Heart left ventricle (tissue), 16 donors: Measurements from ENCODE around the gene GPR89A. TPM values are rescaled to one million over a fixed set of nuclear protein-coding genes. Genes with fewer than 3 reads are reported as not detected.

Experiments used
- ATAC-seq, 4 donors: fragments of 200-7000 bp; cut with Tn5 transposase; one replicate each; pipeline ENCODE4 v1.9.1; 2020 to 2022; ENCODE audit warnings: moderate library complexity in 4 of 4, mild to moderate bottlenecking in 3 of 4, moderate number of reproducible peaks in 1 of 4
- DNase-seq, 5 donors: peaks; one replicate each; pipeline ENCODE4 v3.0.0-alpha.2; 2020
- H3K27ac ChIP-seq, 12 donors: fragments of 200-600 bp; sonication (generic) in 4 of 12; one replicate each; pipeline versions ENCODE4 v1.5.0 to v1.8.0; 2016 to 2022; ENCODE audit warnings: mild to moderate bottlenecking in 2 of 12
- H3K27me3 ChIP-seq, 9 donors: fragments of 200-600 bp; sonication (generic) in 2 of 9; one replicate each; pipeline versions ENCODE4 v1.5.1 to v1.8.0; 2016 to 2022; ENCODE audit warnings: mild to moderate bottlenecking in 3 of 9
- H3K36me3 ChIP-seq, 9 donors: fragments of 200-600 bp; sonication (generic) in 2 of 9; one replicate each; pipeline versions ENCODE4 v1.5.0 to v1.8.0; 2018 to 2022; ENCODE audit warnings: mild to moderate bottlenecking in 2 of 9
- H3K4me1 ChIP-seq, 12 donors: fragments of 200-600 bp; sonication (generic) in 4 of 12; one replicate each; pipeline versions ENCODE4 v1.5.0 to v1.8.0; 2016 to 2022; ENCODE audit warnings: mild to moderate bottlenecking in 3 of 12
- H3K4me3 ChIP-seq, 12 donors: fragments of 200-600 bp; sonication (generic) in 4 of 12; one replicate each; pipeline versions ENCODE4 v1.5.0 to v1.8.0; 2017 to 2022; ENCODE audit warnings: mild to moderate bottlenecking in 9 of 12, moderate library complexity in 4 of 12
- H3K9me3 ChIP-seq, 12 donors: fragments of 200-600 bp; sonication (generic) in 4 of 12; one replicate each; pipeline versions ENCODE4 v1.5.0 to v1.8.0; 2016 to 2022; ENCODE audit warnings: mild to moderate bottlenecking in 1 of 12
- CTCF ChIP-seq, 12 donors: fragments of 200-600 bp; sonication (generic) in 4 of 12; IDR thresholded peaks; one replicate each; pipeline versions ENCODE4 v1.5.0 to v1.8.0; 2018 to 2022; ENCODE audit warnings: antibody characterized with exemption in 12 of 12, mild to moderate bottlenecking in 5 of 12
- POLR2A ChIP-seq, 2 donors: fragments of 450-650 bp; IDR thresholded peaks; one replicate each; pipeline ENCODE4 v1.6.1; 2017; ENCODE audit warnings: antibody characterized with exemption in 2 of 2, mild to moderate bottlenecking in 2 of 2, moderate library complexity in 2 of 2
- WGBS, 4 donors: extraction: QIAGEN DNeasy Blood & Tissue Kit in 2 of 4; methylation state at CpG; one replicate each; pipeline versions ENCODE4 v1.1.5 to v1.1.7; 2013 to 2018; 5-methylcytosine and 5-hydroxymethylcytosine counted together
- intact Hi-C, 10 donors: fragments of 100-400 bp; cut with DNase I; formaldehyde crosslinking; loops; one replicate each; pipeline versions ENCODE4 v1.11.1 to v1.14.2; 2022
- polyA plus RNA-seq, 2 donors: library from polyadenylated mRNA; stranded (reverse); fragments of 200-250 nt; gene quantifications; one replicate each; pipeline ENCODE4 v1.2.3, GENCODE V29; 2013
- total RNA-seq, 9 donors: library from RNA; depleted of rRNA in 2 of 9; stranded (reverse); fragments of >200 nt in 2 of 9; fragmentation: NEBNext Ultra II Directional in 3 of 9; extraction: Animal tissue kit (Norgen Biotek cat#: 25700) in 3 of 9; gene quantifications; one replicate each; pipeline versions ENCODE4 v1.1.0 to v1.2.4, GENCODE V29; 2016 to 2023
- donor health status: ischemic (EF 13 %, LVEDD 7.1; RV severe dilation, severe dysfunction).
- donor health status: healthy with polysubstance abuse.
- donor health status: DM: no; HTN: yes; CAD: no.
- donor health status: DM: no; HTN: no; CAD: no.
- donor health status: ischemic (EF 25% LVEDD 6.9; RV normal size, moderate dysfunction).
- donor health status: ischemic (EF 25% LVEDD 5.7; RV mildly dilated, moderate dysfunction).
- donor health status: healthy.
- donor health status: DM: yes; HTN: yes; CAD: no.
- donor health status: ischemic (EF 35%, LVEDD 5.7; RV mildly dilated, moderate dysfunction).
- donor health status: nonischemic (EF 11% LVEDD 7.7; RV severe dilation, severe dysfunction).
- donor health status: DM: yes; HTN: yes; CAD: no.
- donor health status: PGD.
- donor health status: ischemic (EF 29% LVEDD 5.4; RV normal size, mild dysfunction).
- donor health status: nonischemic (EF 23%, LVEDD 6.1; RV moderate dilation, normal function).

Gene GPR89A
- total and polyA plus RNA-seq, 11 donors, result 6.2 to 17.1 (median 10.8) TPM

DNA sequence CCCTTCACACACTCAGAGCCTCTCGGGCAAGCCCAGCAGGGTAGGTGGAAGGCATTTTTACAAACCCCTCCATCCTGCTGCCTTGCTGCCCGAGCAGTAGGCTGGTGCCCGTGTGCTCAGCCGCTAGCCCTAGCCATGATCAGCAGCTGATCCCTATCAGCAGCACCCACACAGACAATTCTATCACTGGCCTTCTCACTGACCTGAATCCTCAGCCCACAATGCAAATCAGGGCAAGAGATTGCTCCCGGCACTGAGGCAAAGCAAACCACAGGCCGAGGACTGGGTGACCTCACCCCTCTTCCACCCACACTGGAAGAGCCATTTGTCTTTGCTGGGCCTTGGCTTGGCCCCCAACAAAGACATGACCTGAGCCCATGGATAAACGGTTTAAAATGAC is 100.3 kb downstream of the GPR89A start:
- Histone ChIP-seq H3K27ac (no peak overlapping the region), H3K4me1 (peaks cover 0 to 4% (median 0%) of the 10 kb centered on the region in 12 donors), H3K27me3 (no peaks in the 10 kb centered on the region), H3K36me3 (no peaks in the 10 kb centered on the region), H3K4me3 (no peak overlapping the region), H3K9me3 (no peaks in the 10 kb centered on the region)
- DNase-seq (no peak), ATAC-seq (no peak)
- WGBS, 4 donors, result 48 to 68% (median 63%) methylated on average over 7 of the region's 7 CpGs
- intact Hi-C loops, result no loop called here
- TF ChIP-seq CTCF (IDR thresholded peaks at IDR 0.05) (no peak), POLR2A (IDR thresholded peaks at IDR 0.05) (no peak)

DNA sequence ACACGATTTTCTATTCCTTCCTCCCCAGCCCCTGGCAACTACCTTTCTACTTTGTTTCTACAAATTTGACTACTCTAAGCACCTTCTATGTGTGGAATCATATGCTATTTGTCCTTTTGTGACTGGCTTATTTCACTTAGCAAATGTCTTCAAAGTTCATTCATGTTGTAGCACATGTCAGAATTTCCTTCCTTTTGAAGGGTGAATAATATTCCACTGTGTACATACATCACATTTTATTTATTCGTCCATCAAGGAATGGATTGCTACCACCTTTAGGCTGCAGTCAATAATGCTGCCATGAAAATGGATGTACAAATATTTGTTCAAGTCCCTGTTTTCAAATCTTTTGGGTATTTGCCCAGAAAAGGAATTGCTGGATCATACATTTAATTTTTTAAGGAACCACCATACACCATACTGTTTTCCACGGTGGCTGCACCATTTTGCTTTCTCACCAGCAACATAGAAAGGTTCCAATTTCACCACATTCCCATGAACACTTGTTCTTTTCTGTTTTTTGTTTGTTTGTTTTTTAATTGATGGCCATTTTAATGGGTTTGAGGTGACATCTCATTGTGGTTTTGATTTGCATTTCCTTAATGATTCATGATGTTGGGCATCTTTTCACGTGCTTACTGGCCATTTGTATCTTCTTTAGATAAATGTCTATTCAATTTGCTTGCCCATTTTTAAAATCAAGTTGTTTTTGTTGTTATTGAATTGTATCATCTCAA is 102.7 kb downstream of the GPR89A start:
- Histone ChIP-seq H3K36me3 (no peaks in the 10 kb centered on the region), H3K27me3 (no peaks in the 10 kb centered on the region), H3K9me3 (no peaks in the 10 kb centered on the region), H3K27ac (no peak overlapping the region), H3K4me3 (no peak overlapping the region), H3K4me1 (peaks cover 0 to 9% (median 0%) of the 10 kb centered on the region in 12 donors)
- DNase-seq, result no peak
- TF ChIP-seq CTCF (IDR thresholded peaks at IDR 0.05) (no peak), POLR2A (IDR thresholded peaks at IDR 0.05) (no peak)
- no peak for ATAC-seq
- 83 to 90% (median 85%) methylated on average over 4 of the region's 4 CpGs for WGBS, 4 donors
- intact Hi-C loops, result no loop called here

GRCh38 chr1:145711213-145711651 is 103.4 kb downstream of the GPR89A start:
- H3K27ac ChIP-seq, result no peak overlapping the region
- intact Hi-C loops, result no loop called here
- WGBS, 4 donors, result 60 to 65% (median 60%) methylated on average over 3 of the region's 3 CpGs

More at GRCh38 chr1:145711213-145711651, 103.4 kb downstream of the GPR89A start:
- Histone ChIP-seq H3K36me3 (no peaks in the 10 kb centered on the region), H3K4me1 (peaks cover 0 to 9% (median 0%) of the 10 kb centered on the region in 12 donors), H3K27me3 (no peaks in the 10 kb centered on the region), H3K9me3 (no peaks in the 10 kb centered on the region), H3K4me3 (no peak overlapping the region)
- ATAC-seq (no peak), DNase-seq (no peak)
- TF ChIP-seq CTCF (IDR thresholded peaks at IDR 0.05) (no peak), POLR2A (IDR thresholded peaks at IDR 0.05) (no peak)
